HEK293 (cell line): Measurements from ENCODE around the gene BLM.

Source experiments
- CTCF ChIA-PET: fragments of 350-600 bp; formaldehyde crosslinking; extraction: SDS; loops from one replicate; lab custom pipeline; 2021; ENCODE audit warnings: antibody characterized with exemption; lab: Yijun Ruan, JAX
- POLR2A ChIA-PET: fragments of 300-600 bp; formaldehyde crosslinking; extraction: SDS; loops from one replicate; lab custom pipeline; 2020; ENCODE audit warnings: antibody characterized with exemption, inconsistent platforms; lab: Yijun Ruan, JAX
- H3K27ac ChIP-seq: fragments of 200-500 bp; sonication (Bioruptor generic); 2 replicates; pipeline ENCODE4 v1.5.1; 2014; ENCODE audit warnings: low read depth, low read length, control low read depth, inconsistent platforms; ENCODE audit errors: extremely low read depth
- H3K36me3 ChIP-seq, 2 experiments: fragments of 200-500 bp in 1 of 2; sonication (Bioruptor generic) in 1 of 2; 1 replicate in 1 of 2; 2 replicates in 1 of 2; pipeline ENCODE4 v1.5.1; 2014 to 2017; ENCODE audit warnings: inconsistent platforms in 2 of 2, low read length in 2 of 2; ENCODE audit not compliant: control insufficient read depth in 2 of 2, insufficient read depth in 1 of 2
- H3K4me1 ChIP-seq: fragments of 200-500 bp; sonication (Bioruptor generic); 2 replicates; pipeline ENCODE4 v1.5.1; 2014; ENCODE audit warnings: mild to moderate bottlenecking, low read length, inconsistent platforms; ENCODE audit not compliant: control insufficient read depth, insufficient read depth
- H3K4me3 ChIP-seq: 2 replicates; pipeline ENCODE4 v1.5.1; 2011; ENCODE audit warnings: low read depth, mild to moderate bottlenecking, control low read depth, low read length, moderate library complexity
- H3K9me3 ChIP-seq: fragments of 200-500 bp; sonication (Bioruptor generic); 2 replicates; pipeline ENCODE4 v1.5.1; 2014; ENCODE audit warnings: low read depth, low read length, inconsistent platforms; ENCODE audit not compliant: control insufficient read depth, insufficient read depth
- AEBP2 ChIP-seq: fragments of 450-650 bp; formaldehyde crosslinking; IDR thresholded peaks from 2 replicates; pipeline ENCODE4 v1.5.1; 2016; ENCODE audit warnings: missing biosample characterization, missing genetic modification characterization, borderline replicate concordance
- BCL11A ChIP-seq: fragments of 450-650 bp; formaldehyde crosslinking; IDR thresholded peaks from 2 replicates; pipeline ENCODE4 v1.5.1; 2016; ENCODE audit warnings: low read depth, missing biosample characterization, missing genetic modification characterization
- HOXA7 ChIP-seq: sonication (generic); formaldehyde crosslinking; IDR thresholded peaks from 2 replicates; pipeline ENCODE4 v1.8.1; 2022; ENCODE audit warnings: missing genetic modification reagents, borderline replicate concordance
- KLF10 ChIP-seq: fragments of 450-650 bp; IDR thresholded peaks from 2 replicates; pipeline ENCODE4 v1.5.1; 2018; ENCODE audit warnings: missing biosample characterization, mild to moderate bottlenecking, missing genetic modification characterization
- KLF9 ChIP-seq: fragments of 450-650 bp; formaldehyde crosslinking; IDR thresholded peaks from 2 replicates; pipeline ENCODE4 v1.5.1; 2016; ENCODE audit warnings: missing biosample characterization, missing genetic modification characterization, low read depth
- OVOL3 ChIP-seq: fragments of 450-650 bp; formaldehyde crosslinking; IDR thresholded peaks from 2 replicates; pipeline ENCODE4 v1.5.1; 2016; ENCODE audit warnings: missing biosample characterization, missing genetic modification characterization
- REPIN1 ChIP-seq: fragments of 450-650 bp; formaldehyde crosslinking; IDR thresholded peaks from 2 replicates; pipeline ENCODE4 v1.5.1; 2017; ENCODE audit warnings: missing biosample characterization, missing genetic modification characterization, low read depth
- WT1 ChIP-seq: fragments of 450-650 bp; formaldehyde crosslinking; IDR thresholded peaks from 2 replicates; pipeline ENCODE4 v1.5.1; 2016; ENCODE audit warnings: missing biosample characterization, missing genetic modification characterization
- YY2 ChIP-seq: fragments of 450-650 bp; formaldehyde crosslinking; IDR thresholded peaks from 2 replicates; pipeline ENCODE4 v1.5.1; 2016; ENCODE audit warnings: missing biosample characterization, missing genetic modification characterization
- ZBTB21 ChIP-seq: fragments of 450-650 bp; formaldehyde crosslinking; IDR thresholded peaks from 2 replicates; pipeline ENCODE4 v1.5.1; 2017; ENCODE audit warnings: missing biosample characterization, missing genetic modification characterization
- ZBTB48 ChIP-seq: fragments of 450-650 bp; formaldehyde crosslinking; IDR thresholded peaks from 2 replicates; pipeline ENCODE4 v1.5.1; 2016; ENCODE audit warnings: missing biosample characterization, missing genetic modification characterization
- ZBTB49 ChIP-seq: fragments of 450-650 bp; formaldehyde crosslinking; IDR thresholded peaks from 2 replicates; pipeline ENCODE4 v1.5.1; 2016; ENCODE audit warnings: missing biosample characterization, missing genetic modification characterization, low read depth
- ZNF140 ChIP-seq: fragments of 450-650 bp; formaldehyde crosslinking; IDR thresholded peaks from 2 replicates; pipeline ENCODE4 v1.5.1; 2016; ENCODE audit warnings: missing biosample characterization, missing genetic modification characterization
- ZNF18 ChIP-seq: fragments of 450-650 bp; formaldehyde crosslinking; IDR thresholded peaks from 2 replicates; pipeline ENCODE4 v1.5.1; 2016; ENCODE audit warnings: missing biosample characterization, missing genetic modification characterization
- ZNF19 ChIP-seq: fragments of 450-650 bp; formaldehyde crosslinking; IDR thresholded peaks from 2 replicates; pipeline ENCODE4; 2016; ENCODE audit warnings: missing biosample characterization, missing genetic modification characterization, low read depth
- ZNF2 ChIP-seq: fragments of 450-650 bp; formaldehyde crosslinking; IDR thresholded peaks from 2 replicates; pipeline ENCODE4 v1.5.1; 2016; ENCODE audit warnings: missing biosample characterization, missing genetic modification characterization
- ZNF426 ChIP-seq: fragments of 450-650 bp; formaldehyde crosslinking; IDR thresholded peaks from 2 replicates; pipeline ENCODE4 v1.5.1; 2017; ENCODE audit warnings: missing biosample characterization, missing genetic modification characterization, mild to moderate bottlenecking, inconsistent platforms, moderate library complexity
- ZNF558 ChIP-seq: fragments of 450-650 bp; formaldehyde crosslinking; IDR thresholded peaks from 2 replicates; pipeline ENCODE4 v1.5.1; 2016; ENCODE audit warnings: missing biosample characterization, missing genetic modification characterization
- ZNF561 ChIP-seq: fragments of 450-650 bp; IDR thresholded peaks from 2 replicates; pipeline ENCODE4 v1.5.1; 2018; ENCODE audit warnings: missing biosample characterization, missing genetic modification characterization, borderline replicate concordance
- ZNF629 ChIP-seq: fragments of 450-650 bp; formaldehyde crosslinking; IDR thresholded peaks from 2 replicates; pipeline ENCODE4 v1.5.1; 2017; ENCODE audit warnings: missing biosample characterization, missing genetic modification characterization
- ZNF654 ChIP-seq: fragments of 450-650 bp; formaldehyde crosslinking; IDR thresholded peaks from 2 replicates; pipeline ENCODE4 v1.5.1; 2016; ENCODE audit warnings: low read depth, missing biosample characterization, missing genetic modification characterization
- ZSCAN30 ChIP-seq: fragments of 450-650 bp; IDR thresholded peaks from 2 replicates; pipeline ENCODE4 v1.5.1; 2018; ENCODE audit warnings: missing biosample characterization, mild to moderate bottlenecking, missing genetic modification characterization, moderate library complexity
- TF ChIP-seq, protein P1 (sequence below): fragments of 450-650 bp; formaldehyde crosslinking; IDR thresholded peaks from 2 replicates; pipeline ENCODE4 v1.5.1; 2017; ENCODE audit warnings: missing biosample characterization, mild to moderate bottlenecking, missing genetic modification characterization, moderate library complexity

BLM gene

GRCh38 chr15:90689326-90689961, 27.7 kb upstream of the BLM start (continued):
- TF ChIP-seq ZNF629 (peak; percentile 39; the same call in 1 of the 2 replicates), ZNF654 (tag by site-specific recombination) (peak; percentile 9; the same call in 1 of the 2 replicates)

DNA sequence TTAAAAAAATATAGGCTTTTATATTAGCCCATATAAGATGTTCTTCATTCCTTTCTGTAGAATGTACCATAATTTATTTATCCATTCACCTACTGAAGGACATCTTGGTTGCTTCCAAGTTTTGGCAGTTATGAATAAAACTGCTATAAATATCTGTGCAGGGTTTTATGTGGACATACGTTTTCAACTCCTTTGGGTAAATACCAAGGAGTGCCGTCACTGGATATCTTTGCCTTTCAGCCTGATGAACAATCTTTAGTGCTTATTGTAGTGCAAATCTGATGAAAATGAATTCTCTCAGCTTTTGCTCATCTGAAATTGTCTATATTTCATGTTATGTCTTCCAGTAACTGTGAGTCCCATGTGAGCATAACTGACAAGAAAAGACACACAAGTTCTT, 26.6 kb upstream of the BLM start:
- H3K4me1 ChIP-seq: no peaks in the 10 kb centered on the region
- H3K27ac ChIP-seq: no peak overlapping the region
- H3K9me3 ChIP-seq: no peaks in the 10 kb centered on the region
- POLR2A ChIA-PET: no interaction called here
- CTCF ChIA-PET: interaction anchor here (0.9 kb wide), 1 partner anchor 41 kb away, joined by 3 read pairs; no protein-coding TSS in a partner anchor
- no peak for TF ChIP-seq OVOL3 (tag by site-specific recombination)
- no peak for TF ChIP-seq ZNF19 (tag by site-specific recombination)
- no peak for TF ChIP-seq WT1 (tag by site-specific recombination)
- TF ChIP-seq ZNF140: no peak
- no peak for TF ChIP-seq ZBTB49 (tag by site-specific recombination)
- no peak for TF ChIP-seq AEBP2
- TF ChIP-seq ZNF2: no peak
- no peak for TF ChIP-seq ZBTB48
- TF ChIP-seq REPIN1 (tag by site-specific recombination): no peak
- no peak for TF ChIP-seq ZBTB21
- TF ChIP-seq KLF10 (tag by site-specific recombination): no peak
- TF ChIP-seq ZNF561: no peak
- no peak for TF ChIP-seq ZNF426
- no peak for TF ChIP-seq YY2 (tag by site-specific recombination)
- no peak overlapping the region for H3K4me3 ChIP-seq
- H3K36me3 ChIP-seq: no peaks in the 10 kb centered on the region

GRCh38 chr15:90691369-90691768, 25.8 kb upstream of the BLM start:
- Histone ChIP-seq H3K9me3 (no peaks in the 10 kb centered on the region), H3K36me3 (no peaks in the 10 kb centered on the region), H3K4me3 (no peak overlapping the region), H3K4me1 (no peaks in the 10 kb centered on the region), H3K27ac (no peak overlapping the region)
- ChIA-PET POLR2A (no interaction called here), CTCF (no interaction called here)
- TF ChIP-seq HOXA7 (CRISPR knock-in tag) (no peak), ZNF18 (no peak), ZNF558 (tag by site-specific recombination) (no peak), BCL11A (no peak), KLF9 (tag by site-specific recombination) (no peak), ZSCAN30 (tag by site-specific recombination) (no peak)
- TF ChIP-seq, protein P1, sequence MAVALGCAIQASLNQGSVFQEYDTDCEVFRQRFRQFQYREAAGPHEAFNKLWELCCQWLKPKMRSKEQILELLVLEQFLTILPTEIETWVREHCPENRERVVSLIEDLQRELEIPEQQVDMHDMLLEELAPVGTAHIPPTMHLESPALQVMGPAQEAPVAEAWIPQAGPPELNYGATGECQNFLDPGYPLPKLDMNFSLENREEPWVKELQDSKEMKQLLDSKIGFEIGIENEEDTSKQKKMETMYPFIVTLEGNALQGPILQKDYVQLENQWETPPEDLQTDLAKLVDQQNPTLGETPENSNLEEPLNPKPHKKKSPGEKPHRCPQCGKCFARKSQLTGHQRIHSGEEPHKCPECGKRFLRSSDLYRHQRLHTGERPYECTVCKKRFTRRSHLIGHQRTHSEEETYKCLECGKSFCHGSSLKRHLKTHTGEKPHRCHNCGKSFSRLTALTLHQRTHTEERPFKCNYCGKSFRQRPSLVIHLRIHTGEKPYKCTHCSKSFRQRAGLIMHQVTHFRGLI (tag by site-specific recombination): no peak
